GM19240 (cell line): ENCODE data around the gene BANK1.
A peak's percentile ranks its signal among the peaks of the same experiment; 100 is the strongest.

Experiments used
- DNase-seq: peaks from one replicate; pipeline ENCODE4 v3.0.0; 2011; ENCODE audit warnings: low spot score; ENCODE audit not compliant: insufficient read length

BANK1 gene, protein sequence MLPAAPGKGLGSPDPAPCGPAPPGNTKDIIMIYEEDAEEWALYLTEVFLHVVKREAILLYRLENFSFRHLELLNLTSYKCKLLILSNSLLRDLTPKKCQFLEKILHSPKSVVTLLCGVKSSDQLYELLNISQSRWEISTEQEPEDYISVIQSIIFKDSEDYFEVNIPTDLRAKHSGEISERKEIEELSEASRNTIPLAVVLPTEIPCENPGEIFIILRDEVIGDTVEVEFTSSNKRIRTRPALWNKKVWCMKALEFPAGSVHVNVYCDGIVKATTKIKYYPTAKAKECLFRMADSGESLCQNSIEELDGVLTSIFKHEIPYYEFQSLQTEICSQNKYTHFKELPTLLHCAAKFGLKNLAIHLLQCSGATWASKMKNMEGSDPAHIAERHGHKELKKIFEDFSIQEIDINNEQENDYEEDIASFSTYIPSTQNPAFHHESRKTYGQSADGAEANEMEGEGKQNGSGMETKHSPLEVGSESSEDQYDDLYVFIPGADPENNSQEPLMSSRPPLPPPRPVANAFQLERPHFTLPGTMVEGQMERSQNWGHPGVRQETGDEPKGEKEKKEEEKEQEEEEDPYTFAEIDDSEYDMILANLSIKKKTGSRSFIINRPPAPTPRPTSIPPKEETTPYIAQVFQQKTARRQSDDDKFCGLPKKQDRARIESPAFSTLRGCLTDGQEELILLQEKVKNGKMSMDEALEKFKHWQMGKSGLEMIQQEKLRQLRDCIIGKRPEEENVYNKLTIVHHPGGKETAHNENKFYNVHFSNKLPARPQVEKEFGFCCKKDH

DNA sequence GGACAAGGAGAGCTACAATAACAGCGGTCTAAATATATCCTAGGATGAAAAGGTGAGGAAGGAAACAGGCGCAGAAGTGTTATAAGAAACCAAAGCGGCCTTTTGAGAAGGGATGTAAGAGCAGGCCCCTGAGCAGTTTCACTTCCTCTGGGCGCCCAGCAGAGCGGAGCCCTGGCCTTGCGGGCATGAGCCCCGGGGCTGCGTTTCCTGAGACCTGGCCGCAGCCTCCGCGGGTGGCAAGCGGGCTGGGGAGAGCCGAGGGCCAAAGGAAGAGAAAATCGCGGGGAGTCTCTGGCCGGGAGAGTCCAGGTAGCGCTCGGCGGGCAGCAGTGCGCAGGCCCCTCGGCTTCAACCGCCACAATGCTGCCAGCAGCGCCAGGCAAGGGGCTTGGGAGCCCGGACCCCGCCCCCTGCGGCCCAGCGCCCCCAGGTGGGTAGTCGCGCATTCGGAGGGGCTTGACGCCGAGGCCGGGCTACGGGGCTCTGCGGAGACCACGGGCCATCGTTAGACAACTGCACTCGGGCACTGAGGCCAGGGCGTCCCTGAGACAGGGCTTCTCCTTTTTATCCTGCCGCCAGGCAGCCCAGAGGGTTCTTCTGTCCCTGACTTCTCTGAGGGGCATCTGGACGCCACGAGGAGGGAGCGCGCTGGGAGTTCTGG, at the start of gene BANK1:
TSS of gene BANK1 (plus strand) at position 210 of the 661 bp plus-strand sequence. CDS start at position 361, 151 bp downstream.
- DNase-seq = peak; percentile 70

- DNase-seq = no peak
These were observed 36.8 kb upstream of the BANK1 start for GRCh38 chr4:101753721-101754120.

GRCh38 chr4:101756181-101756580, 34.3 kb upstream of the BANK1 start:
- DNase-seq = no peak

- DNase-seq = no peak
These were observed 29.1 kb upstream of the BANK1 start for GRCh38 chr4:101761405-101761804.

DNA sequence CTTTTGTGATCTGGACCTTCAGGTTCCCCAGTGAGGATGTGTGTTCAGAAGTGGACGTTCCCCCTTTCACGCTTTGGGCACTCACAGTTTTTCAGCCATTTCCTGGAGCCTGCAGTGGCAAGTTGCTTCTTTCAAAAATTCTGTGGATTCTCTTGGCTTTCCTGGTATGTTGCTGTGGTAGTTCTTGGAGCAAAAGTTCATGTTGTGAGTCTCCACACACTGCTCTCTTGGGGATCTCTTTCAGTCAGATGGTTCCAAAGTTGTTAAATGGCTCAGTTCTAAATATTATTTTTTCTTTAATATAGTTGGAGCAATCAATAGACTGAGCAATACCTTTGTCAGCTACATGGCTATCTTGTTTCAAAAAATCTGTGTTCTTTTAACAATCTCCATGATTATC, 28.5 kb upstream of the BANK1 start:
- DNase-seq = no peak

GRCh38 chr4:101762534-101762933, 28.0 kb upstream of the BANK1 start:
- no peak for DNase-seq

DNA sequence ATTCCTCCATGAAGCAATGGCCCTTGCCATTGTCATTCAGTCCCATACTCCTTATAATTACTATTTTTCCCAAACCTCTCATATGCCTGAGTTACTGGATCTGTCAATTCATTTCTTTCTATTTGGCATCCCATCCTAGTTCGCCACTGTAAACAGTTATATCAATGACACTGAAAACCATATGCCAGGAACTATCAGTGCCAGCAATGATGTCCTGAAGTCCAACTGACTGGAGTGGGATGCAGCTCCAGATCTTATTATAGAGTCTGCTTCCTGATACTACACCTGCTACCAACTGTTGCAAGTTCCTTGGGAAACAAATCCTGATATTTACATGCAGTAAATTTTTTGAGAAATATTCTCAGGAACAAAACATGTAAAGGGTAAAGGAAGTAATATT, 27.0 kb upstream of the BANK1 start:
- DNase-seq = no peak

DNA sequence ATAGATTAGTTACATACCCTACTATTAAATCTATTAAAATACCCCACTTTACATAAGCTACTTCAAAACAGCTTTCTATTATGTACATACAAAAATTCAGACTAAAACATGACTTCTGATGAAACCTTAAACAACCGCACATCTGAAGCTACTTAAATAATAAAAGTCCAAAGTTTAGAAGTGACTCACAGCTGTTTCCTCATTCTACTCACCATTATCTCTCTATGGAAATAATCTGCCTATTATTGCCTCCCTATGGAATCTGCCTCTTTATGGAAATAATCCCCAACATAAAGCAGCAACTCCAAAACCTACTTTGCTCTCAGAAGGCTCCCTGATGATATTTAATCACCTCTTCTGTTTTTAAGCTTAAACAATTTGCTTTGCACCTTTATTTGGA, 15.7 kb upstream of the BANK1 start:
- DNase-seq = no peak

DNA sequence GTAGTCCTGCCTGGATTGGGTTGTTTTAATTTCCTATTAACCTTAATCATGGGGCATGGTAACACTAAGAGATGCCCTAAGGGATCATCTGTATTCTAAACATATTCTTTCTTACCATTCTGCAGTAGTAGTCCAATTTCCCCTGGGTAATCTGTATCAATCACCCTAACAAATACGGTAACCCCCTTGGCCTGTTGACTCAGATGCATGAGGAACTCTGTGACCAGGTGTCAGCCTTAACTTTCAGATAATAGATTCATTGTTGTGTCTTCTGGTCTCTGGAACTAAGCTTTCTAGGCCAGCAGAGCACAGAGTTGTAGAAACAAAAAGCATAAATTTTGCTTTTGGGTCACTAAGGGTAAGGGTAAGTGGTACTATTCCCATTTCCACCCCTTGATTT, 13.1 kb upstream of the BANK1 start:
- no peak for DNase-seq

GRCh38 chr4:101780284-101780683, 10.2 kb upstream of the BANK1 start:
- no peak for DNase-seq

DNA sequence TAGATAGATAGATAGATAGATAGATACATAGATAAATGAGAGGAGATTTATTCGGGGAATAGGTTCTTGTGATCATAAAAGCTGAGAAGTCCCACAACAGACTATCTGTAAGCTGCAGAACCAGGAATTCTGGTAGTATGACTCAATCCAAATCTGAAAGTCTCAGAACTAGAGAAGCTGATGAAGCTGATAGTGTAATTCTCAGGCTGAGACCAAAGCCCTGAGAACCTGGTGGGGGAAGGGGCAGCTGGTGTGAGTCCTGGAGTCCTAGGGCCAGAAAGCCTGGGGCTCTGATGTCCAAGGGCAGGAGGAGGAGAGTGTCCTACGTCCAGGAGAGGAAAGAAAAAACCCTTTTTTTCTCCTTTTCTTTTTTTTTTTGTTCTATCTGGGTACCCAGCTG, 8.0 kb upstream of the BANK1 start:
- DNase-seq = no peak

DNA sequence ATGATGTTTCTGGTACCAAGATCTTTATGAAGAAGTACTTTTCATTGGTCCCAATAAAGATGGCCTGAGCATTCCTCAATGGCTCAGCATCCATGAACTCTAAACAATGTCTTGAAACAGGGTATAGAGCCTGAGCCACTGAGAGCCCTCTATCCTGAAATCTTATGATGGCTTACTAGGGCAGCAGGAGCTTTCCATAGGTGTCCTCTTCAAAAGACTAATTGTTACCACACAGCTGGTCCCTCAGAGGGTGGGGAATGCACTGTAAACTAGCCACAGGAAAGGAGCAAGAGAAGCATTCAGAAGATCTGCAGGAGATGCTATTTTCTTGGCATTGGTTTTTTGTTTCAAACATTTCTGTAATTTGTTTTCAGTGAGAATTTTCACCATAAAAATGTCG, 5.6 kb upstream of the BANK1 start:
- DNase-seq = no peak

DNA sequence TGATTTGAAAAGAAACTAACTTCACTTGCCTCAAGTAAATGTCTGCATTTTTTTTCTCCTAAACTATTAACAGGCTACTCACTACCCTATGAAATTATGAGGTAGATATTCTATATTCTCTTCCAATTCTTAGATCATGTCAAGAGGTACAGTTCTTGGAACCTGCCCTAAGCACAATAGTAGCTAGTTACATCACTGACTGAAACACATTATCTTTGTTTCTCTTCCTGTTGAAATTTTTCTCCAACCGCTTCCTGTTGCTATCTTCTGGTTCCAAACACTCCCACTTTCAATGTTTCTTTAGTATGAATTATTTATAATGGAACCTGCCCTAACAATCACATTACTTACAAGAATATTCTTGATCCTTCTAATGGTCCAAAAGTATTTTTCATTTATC, 5.0 kb upstream of the BANK1 start:
- no peak for DNase-seq

DNA sequence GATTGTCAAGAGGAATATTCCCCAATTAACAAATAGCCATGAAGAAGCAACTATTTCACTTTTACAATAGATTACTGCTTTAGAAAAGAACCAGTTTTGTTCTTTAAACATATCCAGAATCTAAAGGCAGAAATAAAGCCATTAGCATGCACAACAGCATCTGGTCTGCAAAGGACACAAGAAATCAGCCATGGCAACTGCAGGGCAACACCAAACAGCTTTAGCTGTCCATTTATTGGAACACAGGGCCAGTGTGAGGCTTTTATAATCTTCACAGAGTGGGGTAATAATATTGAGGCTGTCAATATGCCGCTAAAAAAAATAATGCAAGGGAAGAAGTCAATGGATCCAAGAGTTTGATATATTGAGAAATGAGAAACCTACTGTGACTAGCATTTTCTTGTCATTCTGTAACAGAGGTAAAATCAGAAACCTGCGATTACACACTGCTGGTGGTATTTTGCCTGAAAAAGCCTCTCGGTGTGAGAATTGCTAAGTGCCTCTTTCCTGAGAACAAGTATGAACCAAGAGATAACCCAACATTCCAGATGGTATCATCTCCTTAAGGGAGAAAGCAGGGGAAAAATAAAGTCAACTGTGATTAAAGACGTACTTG, 2.7 kb upstream of the BANK1 start:
- DNase-seq = no peak

GRCh38 chr4:101791182-101791558, 640 bp downstream of the BANK1 start:
- no peak for DNase-seq

DNA sequence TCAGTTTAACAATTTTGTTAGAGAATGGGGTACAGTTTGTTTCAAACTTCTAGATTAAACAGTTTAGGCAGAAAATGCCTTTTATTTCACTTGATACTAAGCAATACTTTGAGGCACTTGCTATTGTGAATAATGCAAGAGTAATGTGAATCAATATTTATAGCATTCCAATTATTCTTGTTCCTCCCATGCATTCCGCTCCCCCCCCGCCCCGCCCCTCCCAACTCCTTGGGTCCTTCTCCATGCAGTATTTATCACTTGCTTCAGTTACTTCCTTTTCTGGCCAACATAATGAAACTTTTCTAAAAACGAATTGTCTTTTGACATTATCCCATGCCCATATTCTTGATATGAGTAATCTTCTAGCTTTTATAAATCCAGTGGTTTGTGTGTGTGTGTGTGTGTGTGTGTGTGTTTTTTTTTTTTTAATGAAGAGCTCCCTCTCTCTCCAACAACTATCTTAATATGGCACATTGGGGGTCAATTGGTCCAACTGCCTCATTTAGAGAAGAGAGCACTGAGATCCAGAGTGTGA, 1.6 kb downstream of the BANK1 start:
- DNase-seq = no peak

GRCh38 chr4:101793397-101793796, 2.9 kb downstream of the BANK1 start:
- DNase-seq = no peak

GRCh38 chr4:101794806-101795205, 4.3 kb downstream of the BANK1 start:
- DNase-seq = no peak

- DNase-seq = no peak
These were observed 5.2 kb downstream of the BANK1 start for GRCh38 chr4:101795704-101796103.

DNA sequence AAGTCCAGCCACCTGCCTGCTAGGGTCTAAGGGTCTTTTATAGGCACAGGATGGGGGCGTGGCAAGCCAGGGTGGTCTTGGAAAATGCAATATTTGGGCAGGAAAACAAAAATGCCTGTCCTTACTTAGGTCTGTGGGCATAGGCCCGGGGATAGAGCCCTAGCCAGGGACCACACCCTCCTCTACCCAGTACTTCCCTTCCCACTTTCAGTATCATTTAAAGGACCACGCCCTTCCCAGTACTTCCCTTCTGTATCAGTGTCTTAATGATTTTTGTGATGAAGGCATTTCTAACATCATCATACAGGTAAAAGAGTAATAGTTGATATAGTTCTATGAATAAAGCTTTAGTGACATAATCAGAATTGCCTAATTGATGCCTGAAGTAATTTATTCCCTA, 11.4 kb downstream of the BANK1 start:
- DNase-seq = no peak

- DNase-seq = no peak
These were observed 16.4 kb downstream of the BANK1 start for GRCh38 chr4:101806914-101807313.

GRCh38 chr4:101807351-101807750, 16.8 kb downstream of the BANK1 start:
- no peak for DNase-seq
